Glutamatergic neuron (in vitro differentiated cells): ENCODE results near the gene RAB40C. TPM values are rescaled to one million over a fixed set of nuclear protein-coding genes. Genes with fewer than 3 reads are reported as not detected.

Source experiments
- DNase-seq: peaks from one replicate; pipeline ENCODE4 v3.0.0; 2022
- H3K27ac Mint-ChIP-seq: one replicate; pipeline ENCODE4 v1.8.0; 2020; ENCODE audit warnings: mild to moderate bottlenecking, mixed read lengths, inconsistent platforms; ENCODE audit not compliant: unreplicated experiment
- H3K27me3 Mint-ChIP-seq: one replicate; pipeline ENCODE4 v1.8.0; 2020; ENCODE audit warnings: mild to moderate bottlenecking, moderate library complexity, mixed read lengths, inconsistent platforms; ENCODE audit not compliant: unreplicated experiment
- H3K36me3 Mint-ChIP-seq: one replicate; pipeline ENCODE4 v1.8.0; 2020; ENCODE audit warnings: mild to moderate bottlenecking, mixed read lengths, inconsistent platforms; ENCODE audit not compliant: unreplicated experiment
- H3K4me1 Mint-ChIP-seq: one replicate; pipeline ENCODE4 v1.8.0; 2020; ENCODE audit warnings: mild to moderate bottlenecking, low read depth, mixed read lengths, inconsistent platforms; ENCODE audit not compliant: unreplicated experiment
- H3K4me3 Mint-ChIP-seq: one replicate; pipeline ENCODE4 v1.8.0; 2020; ENCODE audit warnings: mild to moderate bottlenecking, mixed read lengths, inconsistent platforms; ENCODE audit not compliant: unreplicated experiment
- H3K9me3 Mint-ChIP-seq: one replicate; pipeline ENCODE4 v1.8.0; 2020; ENCODE audit warnings: mild to moderate bottlenecking, moderate library complexity, mixed read lengths, inconsistent platforms; ENCODE audit not compliant: unreplicated experiment
- CTCF ChIP-seq: fragments of 200-600 bp; sonication (generic); IDR thresholded peaks from one replicate; pipeline ENCODE4 v1.5.0; 2021; ENCODE audit not compliant: partially characterized antibody, unreplicated experiment
- total RNA-seq: library from RNA; stranded (reverse); fragmentation: NEBNext Ultra II Directional; extraction: Animal tissue kit (Norgen Biotek cat#: 25700); gene quantifications from one replicate; pipeline ENCODE4 v1.2.1, GENCODE V29; 2021; ENCODE audit not compliant: unreplicated experiment

RAB40C gene
- total RNA-seq, 1 donor from 2014 or later = 48.3 TPM

- no peak for DNase-seq
- no peak for TF ChIP-seq CTCF
- H3K4me1 Mint-ChIP-seq = no peaks in the 10 kb centered on the region
- H3K36me3 Mint-ChIP-seq = no peaks in the 10 kb centered on the region
- no peak overlapping the region for H3K4me3 Mint-ChIP-seq
- H3K27me3 Mint-ChIP-seq = peaks cover 4% of the 10 kb centered on the region
- no peak overlapping the region for H3K27ac Mint-ChIP-seq
- peaks cover 3% of the 10 kb centered on the region for H3K9me3 Mint-ChIP-seq
Measured at GRCh38 chr16:673399-673991, 83.6 kb downstream of the RAB40C start.

GRCh38 chr16:674214-674881 is 84.5 kb downstream of the RAB40C start:
- Mint-ChIP-seq H3K36me3 (no peaks in the 10 kb centered on the region), H3K9me3 (peaks cover 6% of the 10 kb centered on the region), H3K27me3 (peaks cover 4% of the 10 kb centered on the region), H3K27ac (no peak overlapping the region), H3K4me3 (no peak overlapping the region), H3K4me1 (no peaks in the 10 kb centered on the region)
- DNase-seq = no peak
- no peak for TF ChIP-seq CTCF

- H3K27me3 Mint-ChIP-seq = peaks cover 6% of the 10 kb centered on the region
- peak; percentile 45 for DNase-seq
- H3K27ac Mint-ChIP-seq = no peak within 1 kb of the TSS
- TF ChIP-seq CTCF = no peak
- H3K36me3 Mint-ChIP-seq = no peaks in the 10 kb centered on the region
- peak within 1 kb of the TSS; percentile 46 for H3K4me3 Mint-ChIP-seq
- H3K4me1 Mint-ChIP-seq = no peaks in the 10 kb centered on the region
- H3K9me3 Mint-ChIP-seq = peaks cover 6% of the 10 kb centered on the region
Measured at GRCh38 chr16:674968-675883, 85.4 kb downstream of the RAB40C start, which contains the start of gene RHBDL1. RHBDL1 (plus strand) TSS chr16:675671; CDS start chr16:675791, 120 bp downstream.

GRCh38 chr16:675884-676564 is 86.2 kb downstream of the RAB40C start:
- TF ChIP-seq CTCF = no peak

More at GRCh38 chr16:675884-676564, 86.2 kb downstream of the RAB40C start:
- peaks cover 6% of the 10 kb centered on the region for H3K9me3 Mint-ChIP-seq
- no peak for DNase-seq
- H3K27ac Mint-ChIP-seq = no peak overlapping the region
- no peaks in the 10 kb centered on the region for H3K36me3 Mint-ChIP-seq
- H3K27me3 Mint-ChIP-seq = peaks cover 6% of the 10 kb centered on the region
- peaks cover 2% of the 10 kb centered on the region for H3K4me1 Mint-ChIP-seq
- no peak overlapping the region for H3K4me3 Mint-ChIP-seq
